Right renal pelvis (tissue), 4 donors: ENCODE results near the gene NDST3. TPM values are rescaled to one million over a fixed set of nuclear protein-coding genes. Genes with fewer than 3 reads are reported as not detected.

Source experiments
- DNase-seq, 4 donors: peaks; one replicate each; pipeline ENCODE4 v3.0.0-alpha.2; 2013; ENCODE audit warnings: low read depth in 4 of 4, low spot score in 3 of 4, missing footprints in 1 of 4
- polyA plus RNA-seq, 4 donors: library from polyadenylated mRNA; unstranded; fragments of 120-200 nt; gene quantifications; one replicate each; pipeline ENCODE4 v1.2.1, GENCODE V29; 2013; ENCODE audit not compliant: insufficient read length in 4 of 4

The NDST3 gene
- polyA plus RNA-seq = 1 to 10 TPM; 3.0 to 4.6 (median 3.3) TPM

DNA sequence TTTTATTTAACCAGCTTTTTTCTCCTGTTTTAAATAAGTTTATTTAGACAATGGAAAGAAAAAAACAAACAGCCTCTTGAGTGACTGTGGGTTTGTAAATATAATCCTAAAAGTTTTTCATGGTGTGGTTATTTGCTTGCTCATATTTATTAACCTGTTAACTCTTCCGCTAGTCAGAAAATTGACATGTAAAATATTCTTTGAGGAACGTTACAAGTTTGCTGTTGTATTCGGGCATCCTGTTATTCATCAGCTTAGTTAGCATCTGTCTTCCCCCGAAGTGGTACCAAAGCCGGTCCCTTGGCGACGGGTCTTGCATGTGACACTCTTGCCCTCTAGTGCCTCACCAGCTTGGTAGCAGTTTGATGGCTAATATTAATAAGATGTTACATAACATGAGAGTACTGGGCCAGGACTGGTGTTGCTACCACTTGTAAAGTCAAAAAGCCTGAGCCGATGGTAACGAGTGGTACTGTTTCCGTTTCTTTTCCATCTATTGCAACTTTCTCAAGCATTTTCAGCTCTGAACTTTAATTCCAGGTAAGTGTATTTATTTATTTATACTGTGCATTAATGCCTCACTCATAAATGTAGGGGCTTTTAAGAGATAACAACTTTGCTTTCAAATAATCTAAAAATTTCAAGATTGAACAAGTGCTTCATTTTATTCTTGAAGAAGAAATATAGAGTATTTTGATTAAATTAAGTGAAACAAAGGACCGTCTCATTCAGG is at the start of gene NDST3:
NDST3 (plus strand) TSS at position 434 of the 733 bp plus-strand sequence. CDS start 19,425 bp downstream, outside the sequence.
- DNase-seq = peak; percentile 47 to 68 (median 57)

DNA sequence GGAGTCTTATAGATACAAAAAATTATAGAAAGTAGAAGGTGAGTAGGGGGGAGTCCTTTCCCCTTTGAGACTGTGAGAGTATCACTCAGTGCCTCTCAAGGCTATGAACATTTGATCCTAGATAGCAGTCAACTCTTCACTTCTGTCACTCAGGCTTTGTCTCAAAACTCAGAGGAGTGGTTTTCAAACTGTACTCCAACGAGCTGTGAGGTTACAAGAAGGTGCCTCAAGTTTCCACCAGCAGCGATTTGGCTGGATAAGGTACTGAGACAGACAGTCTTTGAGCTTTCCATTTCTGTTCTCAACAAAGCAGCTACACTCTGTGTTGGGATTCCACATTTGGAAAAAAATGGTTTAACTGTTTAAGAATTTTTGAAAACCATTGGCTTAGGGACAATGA is 48.0 kb upstream of the NDST3 start:
- no peak for DNase-seq

DNA sequence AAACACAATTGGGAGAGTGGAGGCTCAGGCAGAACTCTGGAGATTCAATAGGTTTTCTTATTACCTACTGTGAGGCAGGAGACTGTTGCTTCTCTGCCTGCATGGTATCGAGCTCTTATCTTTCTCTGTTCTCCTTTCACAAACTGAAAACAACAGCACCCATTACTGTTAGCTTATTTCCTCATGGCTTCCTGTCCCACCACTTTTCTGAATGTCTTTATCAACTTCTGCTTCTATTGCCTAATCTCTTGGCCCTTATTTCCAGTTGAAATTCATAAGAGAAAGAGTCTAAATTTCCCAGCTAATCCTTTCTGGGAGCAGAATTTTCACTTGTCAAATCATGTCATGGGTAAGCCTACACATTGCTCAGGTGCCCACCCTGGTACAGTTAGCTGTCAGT is 46.8 kb upstream of the NDST3 start:
- DNase-seq = no peak

DNA sequence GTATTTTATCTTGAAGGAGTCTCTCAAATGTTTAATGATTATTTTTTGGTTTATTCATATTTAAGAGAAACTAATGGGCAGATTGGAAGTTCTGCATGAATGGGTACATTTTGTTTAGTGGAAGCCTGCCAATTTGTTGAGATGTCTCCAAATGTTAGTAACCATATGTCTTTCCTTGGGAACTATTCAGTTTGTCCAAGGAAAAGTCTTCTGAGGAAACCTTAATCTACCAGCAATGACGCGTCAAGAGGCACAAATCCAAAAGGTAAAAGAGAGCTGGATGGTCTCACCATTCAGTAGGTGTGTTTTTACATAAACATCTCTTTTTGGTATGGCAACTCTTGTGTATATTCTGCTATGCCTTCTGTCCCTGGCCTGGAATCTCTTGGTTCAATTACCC is 37.4 kb upstream of the NDST3 start:
- no peak for DNase-seq

DNA sequence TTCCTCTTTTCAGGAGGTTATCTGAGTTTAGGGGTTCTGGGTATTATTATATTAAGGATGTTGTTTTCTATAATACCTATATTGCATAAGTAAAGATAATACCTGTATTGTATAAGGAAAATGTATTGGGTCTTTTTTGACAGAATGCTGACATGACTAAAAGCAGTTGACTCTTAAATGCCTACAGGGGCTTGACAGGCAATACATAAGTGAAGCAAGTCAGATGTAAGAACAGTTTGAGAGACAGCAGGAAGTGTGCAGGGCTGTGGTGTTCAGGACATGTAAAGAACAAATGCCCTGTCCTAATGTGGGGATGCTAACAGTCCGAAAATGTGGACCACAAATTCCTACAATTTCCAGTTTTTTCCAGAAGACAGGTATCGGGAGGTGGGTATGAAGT is 30.2 kb upstream of the NDST3 start:
- DNase-seq = no peak

DNA sequence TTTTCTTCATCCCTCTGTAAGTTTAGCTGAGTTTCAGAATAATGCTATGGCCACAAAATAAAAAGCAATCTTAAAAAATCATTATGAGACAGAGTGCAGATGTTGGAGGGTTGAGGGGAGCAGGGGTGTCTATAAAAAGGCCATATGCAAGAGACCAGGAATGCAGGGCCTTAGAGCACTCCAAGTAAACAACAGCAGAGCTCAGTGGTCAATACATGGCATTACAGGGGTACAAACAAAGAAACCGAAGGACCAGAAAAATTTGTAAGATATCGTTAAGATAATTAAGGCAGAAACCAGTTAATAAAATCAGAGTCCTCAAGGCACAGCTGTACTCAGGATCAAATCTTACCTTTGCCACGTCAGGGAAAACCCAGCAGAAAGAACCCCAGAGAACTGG is 28.4 kb upstream of the NDST3 start:
- DNase-seq = no peak

DNA sequence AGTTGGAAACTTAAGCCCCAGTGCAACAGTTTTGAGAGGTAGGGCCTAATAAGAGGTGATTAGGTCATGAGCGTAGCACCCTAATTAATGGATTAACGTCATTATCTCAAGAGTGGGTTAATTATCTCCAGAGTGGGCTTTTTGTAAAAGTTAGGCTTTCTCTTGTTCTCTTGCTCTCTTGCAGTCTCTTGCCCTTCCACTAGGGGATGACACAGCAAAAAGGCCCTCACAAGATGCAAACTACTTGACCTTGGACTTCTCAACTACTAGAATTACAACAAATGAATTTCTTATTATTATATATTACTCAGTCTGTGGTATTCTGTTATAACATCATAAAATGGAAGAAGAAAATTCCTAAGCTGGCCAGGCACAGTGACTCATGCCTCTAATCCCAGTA is 22.1 kb upstream of the NDST3 start:
- no peak for DNase-seq

DNA sequence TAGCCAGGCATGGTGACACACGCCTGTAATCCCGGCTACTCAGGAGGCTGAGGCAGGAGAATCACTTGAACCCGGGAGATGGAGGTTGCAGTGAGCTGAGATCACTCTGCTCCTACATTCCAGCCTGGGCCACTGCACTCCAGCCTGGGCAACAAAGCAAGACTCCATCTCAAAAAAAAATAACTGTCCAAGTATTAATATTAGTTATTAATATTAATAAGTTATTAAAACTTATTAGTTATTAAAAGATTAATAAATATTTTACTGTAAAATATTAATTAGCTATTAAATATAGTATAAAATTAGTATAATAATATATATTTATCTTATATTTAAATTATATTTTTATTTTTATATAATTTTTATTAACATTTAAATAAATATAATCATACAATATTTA is 19.5 kb upstream of the NDST3 start:
- DNase-seq = no peak

DNA sequence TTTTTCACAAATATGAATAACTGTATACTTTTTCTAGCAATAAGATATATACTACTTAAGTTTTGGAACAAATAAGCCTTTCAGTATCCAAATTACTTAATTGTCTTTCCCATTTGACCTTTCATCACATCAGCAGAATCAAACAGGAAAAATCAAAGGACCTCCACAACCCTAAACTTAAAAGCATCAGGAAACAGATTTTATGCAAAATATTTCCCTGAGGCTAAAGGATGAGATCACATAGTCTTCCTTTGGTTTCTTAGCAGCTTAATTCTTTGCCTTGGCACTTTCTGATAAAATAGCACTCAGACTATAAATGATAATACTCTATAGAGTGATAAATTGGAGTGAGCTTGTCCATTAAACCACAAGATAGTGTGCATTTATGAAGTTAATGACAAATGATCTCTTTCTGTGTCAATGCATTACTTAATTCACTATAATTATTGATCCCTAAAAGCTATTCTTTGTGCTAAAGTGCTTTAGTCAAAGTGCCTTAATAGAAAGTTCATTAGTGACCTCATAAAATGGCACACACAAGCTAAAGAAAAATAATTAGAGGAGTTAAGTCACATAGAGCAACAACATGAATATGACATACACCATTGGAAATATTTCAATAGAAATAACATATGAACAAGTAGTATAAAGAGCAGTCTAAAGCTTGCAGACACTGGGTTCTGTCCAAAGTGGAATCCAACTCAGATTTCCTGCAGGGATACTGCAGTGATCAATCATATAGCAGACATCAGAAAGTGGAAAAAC is 15.7 kb upstream of the NDST3 start:
- no peak for DNase-seq

DNA sequence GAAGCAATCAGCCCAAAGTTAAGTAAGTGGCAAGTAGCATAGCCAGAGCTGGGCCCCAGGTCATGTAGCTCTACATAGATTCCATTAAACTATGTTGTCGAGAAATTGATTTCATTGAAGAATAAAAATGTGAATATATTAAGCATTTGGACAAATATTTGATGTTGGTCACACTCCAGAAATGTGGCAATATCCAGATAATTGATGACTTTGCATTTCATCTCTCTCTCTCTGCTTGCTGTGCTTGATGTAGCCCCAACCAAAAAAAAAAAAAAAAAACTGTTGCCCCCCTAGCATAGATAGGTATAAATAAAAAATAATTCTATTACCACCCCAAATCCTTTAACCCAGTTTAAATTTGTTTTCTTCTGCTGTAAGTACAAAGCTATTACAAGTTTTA is 7.5 kb upstream of the NDST3 start:
- no peak for DNase-seq

DNA sequence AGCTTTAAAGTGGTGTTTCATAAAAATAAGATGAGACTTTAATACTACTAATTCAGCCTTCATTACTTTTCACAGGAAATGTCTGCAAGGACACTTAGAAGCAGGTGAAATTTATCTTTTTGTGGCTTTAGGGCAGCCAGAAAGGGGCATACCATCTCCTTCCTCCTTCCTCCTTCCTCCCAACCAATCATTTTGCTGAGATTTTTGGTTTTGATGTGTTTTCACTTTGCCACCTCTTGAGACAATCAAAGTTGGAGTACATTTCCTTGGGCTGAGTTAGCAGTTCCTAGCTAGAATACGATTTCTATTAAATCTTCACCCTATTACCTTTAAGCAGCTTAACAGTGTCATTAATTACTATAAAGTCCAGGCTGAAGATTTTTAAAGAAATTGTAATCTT is 5.1 kb upstream of the NDST3 start:
- no peak for DNase-seq

DNA sequence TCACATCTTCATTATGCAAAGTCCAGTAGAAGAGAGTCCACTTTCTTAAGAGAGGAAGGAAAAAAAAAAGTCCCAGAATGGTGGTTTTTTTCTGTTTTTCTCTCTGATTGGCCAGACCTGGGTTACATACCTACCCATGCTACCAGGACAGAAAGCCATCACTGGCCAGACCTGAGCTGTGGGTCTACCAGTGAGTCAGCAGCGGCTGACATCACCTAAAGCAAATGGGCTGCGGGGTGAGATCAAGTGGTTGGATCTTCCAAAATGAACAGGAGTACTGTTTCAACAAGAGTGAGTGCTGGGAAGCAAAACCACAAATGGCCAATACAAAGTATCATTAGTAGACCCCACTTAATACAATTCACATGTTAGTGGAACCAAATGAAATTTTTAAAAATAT is 1.6 kb upstream of the NDST3 start:
- peak in 1 of 4 donors; percentile 0 for DNase-seq

DNA sequence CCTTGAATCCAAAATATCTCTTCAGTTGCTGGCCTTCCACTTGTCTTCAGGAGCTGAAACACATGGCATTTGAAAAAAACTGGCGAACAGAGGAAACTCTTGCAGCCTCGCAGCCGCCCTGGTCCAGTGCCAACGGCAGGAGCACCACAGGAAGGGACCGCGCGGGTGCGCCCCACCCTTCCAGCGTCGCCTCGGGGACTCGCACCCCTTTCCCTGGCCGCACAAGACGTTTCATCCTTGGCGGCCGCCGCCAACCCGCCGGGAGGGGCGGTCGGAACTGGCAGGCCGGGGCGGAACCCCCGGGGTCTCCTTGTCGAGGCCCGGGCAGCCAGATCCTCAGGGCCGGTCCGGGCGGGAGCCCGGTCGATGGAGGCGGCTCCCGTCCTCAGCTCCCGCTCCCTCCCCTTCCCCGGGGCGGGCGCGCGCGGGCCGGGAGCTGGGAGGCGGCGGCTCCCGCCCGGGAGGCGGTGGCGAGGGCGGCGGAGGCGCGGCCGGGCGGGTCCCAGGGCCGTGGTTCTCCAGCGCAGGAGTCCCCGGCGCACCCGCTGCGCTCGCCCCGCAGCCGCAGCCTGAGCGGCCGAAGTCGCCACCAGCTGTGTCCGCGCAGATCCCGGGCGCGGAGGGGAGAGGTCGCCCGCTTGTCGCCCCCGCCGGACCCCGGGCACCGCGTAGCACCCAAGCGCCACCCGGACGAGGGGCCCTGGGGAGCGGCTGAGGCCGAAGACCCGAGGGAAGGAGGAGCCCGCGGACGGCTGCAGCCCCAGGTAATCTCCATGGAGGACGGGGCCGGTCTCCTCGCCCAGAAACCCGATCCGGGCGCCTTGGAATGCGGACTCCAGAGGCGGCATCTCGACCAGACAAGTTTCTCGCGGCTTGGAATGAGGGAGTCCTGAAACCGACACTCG is 886 bp upstream of the NDST3 start:
- DNase-seq = peak; percentile 27 to 43 (median 38)

DNA sequence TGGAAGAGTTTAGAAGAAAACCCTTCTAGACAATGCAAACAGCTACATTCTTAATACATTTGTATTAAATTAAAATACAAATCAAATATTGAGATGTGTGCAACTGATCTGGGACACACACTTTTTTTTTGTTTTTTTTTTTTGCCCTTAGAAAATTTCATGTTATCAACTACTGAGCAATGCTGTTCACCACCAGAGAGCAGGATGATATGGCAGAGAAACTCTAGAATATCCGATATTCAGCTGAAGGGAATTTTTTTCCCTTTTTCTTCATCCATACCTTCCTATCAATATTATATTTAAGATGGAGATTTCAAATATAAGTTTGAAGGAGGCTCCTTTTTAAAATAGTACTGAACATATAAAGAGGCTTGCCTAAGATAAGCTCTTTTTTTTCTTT is 1.0 kb downstream of the NDST3 start:
- DNase-seq = no peak

DNA sequence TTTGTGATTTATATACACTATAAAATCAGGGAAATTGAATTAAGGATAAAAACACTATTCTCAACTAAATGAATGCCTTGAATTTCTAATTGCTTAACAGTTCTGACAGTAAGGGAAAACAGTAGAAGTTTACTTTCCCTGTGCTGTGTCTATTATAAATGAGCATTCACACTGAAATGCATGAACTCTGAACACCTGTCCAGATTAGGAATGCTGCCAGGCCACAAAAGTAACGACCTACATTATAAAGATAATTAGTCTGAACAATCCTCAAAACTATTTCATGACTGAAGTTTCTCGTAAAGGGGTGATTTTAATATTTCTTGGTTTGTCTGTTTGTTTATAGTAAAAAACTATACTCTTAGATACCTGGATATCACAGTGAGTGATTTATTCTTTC is 2.0 kb downstream of the NDST3 start:
- DNase-seq = no peak

DNA sequence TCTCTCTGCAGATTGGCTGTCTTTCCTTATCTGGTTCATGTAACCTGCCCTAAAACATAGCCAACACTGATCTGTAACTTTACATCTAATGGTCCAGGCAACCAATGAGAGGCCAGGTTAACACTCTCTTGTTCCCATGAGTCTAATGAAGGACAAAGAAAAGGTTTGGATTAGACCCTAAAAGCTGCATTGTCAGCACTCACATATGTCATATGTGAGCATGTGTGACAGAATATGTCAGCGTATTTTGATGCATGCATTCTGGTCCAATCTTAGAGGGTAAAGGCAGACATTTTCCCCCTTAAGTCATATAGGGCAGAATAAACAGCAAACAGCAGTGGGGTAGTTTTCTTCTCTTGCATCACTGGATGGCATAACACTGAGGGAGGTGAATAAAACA is 3.7 kb downstream of the NDST3 start:
- DNase-seq = no peak

DNA sequence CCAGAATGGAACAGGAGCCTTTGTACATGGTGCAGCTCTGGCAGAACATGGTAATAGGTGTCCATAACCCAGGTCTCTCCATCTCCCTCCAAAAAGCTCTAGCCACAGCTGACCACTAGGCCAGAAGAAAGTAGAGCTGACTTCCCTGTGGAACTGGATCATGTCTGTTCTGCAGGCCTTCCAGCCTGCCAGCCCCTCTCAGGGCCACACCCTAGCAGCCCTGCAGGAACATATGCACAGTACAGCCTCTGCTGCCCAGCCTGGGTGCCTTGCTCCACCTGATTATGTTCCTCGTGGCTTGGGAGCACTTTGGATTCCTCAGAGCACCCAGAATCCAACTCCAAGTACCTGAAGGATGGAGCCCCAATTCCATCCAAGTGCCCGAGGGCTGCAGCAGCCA is 12.0 kb downstream of the NDST3 start:
- no peak for DNase-seq

DNA sequence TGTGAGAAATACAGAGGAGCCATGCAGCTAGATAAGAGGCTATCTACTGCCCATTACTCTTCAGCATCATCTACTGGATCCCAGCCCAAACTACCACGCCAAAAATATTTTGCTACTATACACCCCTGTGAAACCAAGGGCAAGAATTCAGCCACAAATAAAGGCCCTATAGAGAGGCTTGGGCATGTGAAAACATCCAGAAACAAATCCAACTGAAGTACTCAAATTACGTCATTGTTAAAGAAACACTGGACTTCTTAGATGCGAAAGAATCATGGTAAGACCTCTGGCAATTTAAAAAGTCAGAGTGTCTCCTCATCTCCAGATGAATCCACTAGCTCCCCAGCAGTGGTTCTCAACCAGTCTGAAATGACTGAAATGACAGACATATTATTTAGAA is 12.8 kb downstream of the NDST3 start:
- DNase-seq = no peak

DNA sequence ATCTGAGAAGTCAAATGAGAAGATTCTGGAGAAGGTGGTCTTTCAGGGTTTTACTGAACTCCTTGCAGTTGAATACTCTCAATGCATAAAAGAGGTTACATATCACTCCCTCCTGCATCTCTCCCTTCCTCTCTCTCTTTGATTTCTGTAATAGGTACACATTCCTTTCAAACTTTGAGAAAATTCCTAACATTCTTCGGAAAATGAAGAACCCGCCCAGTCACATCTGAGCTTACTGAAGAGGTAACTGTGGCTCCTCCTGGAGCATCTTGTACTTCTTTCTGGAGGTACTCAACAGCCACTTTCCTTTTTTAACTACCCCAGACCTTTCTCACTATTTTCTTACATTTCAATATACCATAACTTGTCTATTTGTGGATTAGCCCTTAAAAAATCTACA is 24.7 kb downstream of the NDST3 start:
- DNase-seq = no peak

DNA sequence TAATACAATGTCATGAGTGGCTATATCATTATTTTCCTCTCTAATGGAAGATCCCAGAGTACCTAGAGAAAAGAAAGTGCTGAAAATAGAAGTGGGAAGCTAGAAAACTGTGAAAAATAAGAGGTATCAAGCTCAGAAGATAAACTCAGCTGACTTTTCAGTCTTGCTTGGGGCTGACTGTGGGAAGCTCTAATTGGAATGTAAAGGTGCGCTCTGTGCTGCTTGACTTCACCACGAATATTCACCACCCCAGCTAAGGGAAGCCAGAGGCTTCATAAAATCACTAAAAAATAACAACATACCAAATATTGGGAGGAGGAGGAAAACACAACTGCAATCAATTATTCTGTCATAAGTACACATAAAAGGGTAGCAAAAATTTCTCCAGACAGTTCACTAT is 25.1 kb downstream of the NDST3 start:
- no peak for DNase-seq
